ENCODE measurements around the gene PALLD. TPM values are rescaled to one million over a fixed set of nuclear protein-coding genes. Genes with fewer than 3 reads are reported as not detected.

Gene PALLD
- total and polyA plus RNA-seq, 3 donors from 2014 or later = 138 to 156 (median 146) TPM

DNA sequence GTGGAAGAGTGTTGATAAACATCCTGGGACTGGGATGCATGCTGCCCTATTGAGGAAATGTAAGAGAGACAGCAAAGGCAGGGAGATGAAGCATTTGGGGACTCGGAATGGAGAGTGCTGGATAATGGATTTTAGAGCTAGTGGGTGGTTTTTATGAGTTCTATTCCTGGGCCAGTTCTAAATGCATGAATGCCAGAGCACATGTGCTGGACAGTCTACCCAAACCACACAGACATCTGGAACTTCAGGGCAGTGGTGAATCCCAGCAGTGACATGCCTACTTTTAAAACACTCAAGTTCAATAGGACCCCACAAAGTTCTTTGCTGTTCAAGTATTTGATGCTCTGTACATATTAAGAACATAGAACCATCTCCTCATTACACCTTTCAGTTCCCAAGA, 379.3 kb downstream of the PALLD start:
- no peak for DNase-seq
- H3K36me3 ChIP-seq (ENCODE audit: low read depth, missing control alignments) = no peaks in the 10 kb centered on the region
- no peak overlapping the region for H3K27ac ChIP-seq
- H3K27me3 ChIP-seq = no peaks in the 10 kb centered on the region
- 53 to 71% methylated on average over 1 of the region's 1 CpG for WGBS, 2 donors
- intact Hi-C loops (cut with DNase I; ENCODE audit: low total_unique reads) = no loop called here
- H3K4me1 ChIP-seq = peaks cover 10% of the 10 kb centered on the region
- H3K9me3 ChIP-seq = no peaks in the 10 kb centered on the region
- no peak for TF ChIP-seq POLR2A (IDR thresholded peaks at IDR 0.05)
- TF ChIP-seq, protein P1, sequence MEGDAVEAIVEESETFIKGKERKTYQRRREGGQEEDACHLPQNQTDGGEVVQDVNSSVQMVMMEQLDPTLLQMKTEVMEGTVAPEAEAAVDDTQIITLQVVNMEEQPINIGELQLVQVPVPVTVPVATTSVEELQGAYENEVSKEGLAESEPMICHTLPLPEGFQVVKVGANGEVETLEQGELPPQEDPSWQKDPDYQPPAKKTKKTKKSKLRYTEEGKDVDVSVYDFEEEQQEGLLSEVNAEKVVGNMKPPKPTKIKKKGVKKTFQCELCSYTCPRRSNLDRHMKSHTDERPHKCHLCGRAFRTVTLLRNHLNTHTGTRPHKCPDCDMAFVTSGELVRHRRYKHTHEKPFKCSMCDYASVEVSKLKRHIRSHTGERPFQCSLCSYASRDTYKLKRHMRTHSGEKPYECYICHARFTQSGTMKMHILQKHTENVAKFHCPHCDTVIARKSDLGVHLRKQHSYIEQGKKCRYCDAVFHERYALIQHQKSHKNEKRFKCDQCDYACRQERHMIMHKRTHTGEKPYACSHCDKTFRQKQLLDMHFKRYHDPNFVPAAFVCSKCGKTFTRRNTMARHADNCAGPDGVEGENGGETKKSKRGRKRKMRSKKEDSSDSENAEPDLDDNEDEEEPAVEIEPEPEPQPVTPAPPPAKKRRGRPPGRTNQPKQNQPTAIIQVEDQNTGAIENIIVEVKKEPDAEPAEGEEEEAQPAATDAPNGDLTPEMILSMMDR (IDR thresholded peaks at IDR 0.05) = no peak
- H3K4me3 ChIP-seq = no peak overlapping the region

DNA sequence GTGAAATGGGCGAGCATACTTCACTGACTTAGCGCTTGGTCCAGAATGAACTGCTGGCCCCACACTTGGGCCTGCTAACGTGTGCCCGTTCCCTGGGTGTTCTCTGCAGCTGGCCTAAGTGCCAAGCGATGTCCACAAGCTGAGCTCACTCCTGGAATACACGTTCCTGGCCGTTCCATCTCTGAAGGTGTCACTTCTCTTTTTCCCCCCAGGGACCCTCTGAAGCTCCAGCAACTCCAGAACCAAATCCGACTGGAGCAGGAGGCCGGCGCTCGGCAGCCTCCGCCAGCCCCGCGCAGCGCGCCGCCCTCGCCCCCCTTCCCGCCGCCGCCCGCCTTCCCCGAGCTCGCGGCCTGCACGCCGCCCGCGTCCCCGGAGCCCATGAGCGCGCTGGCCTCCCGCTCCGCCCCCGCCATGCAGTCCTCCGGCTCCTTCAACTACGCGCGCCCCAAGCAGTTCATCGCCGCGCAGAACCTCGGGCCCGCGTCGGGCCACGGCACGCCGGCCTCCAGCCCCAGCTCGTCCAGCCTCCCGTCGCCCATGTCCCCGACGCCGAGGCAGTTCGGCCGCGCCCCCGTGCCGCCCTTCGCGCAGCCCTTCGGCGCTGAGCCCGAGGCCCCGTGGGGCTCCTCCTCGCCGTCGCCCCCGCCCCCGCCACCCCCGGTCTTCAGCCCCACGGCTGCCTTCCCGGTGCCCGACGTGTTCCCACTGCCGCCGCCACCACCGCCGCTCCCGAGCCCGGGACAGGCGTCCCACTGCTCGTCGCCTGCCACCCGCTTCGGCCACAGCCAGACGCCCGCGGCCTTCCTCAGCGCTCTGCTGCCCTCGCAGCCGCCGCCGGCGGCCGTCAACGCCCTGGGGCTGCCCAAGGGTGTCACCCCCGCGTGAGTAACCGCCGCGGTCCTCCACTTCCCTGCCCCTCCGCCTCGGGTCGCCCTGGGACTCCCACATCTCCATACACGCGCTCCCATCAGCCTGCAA, 380.9 kb downstream of the PALLD start:
- 24 to 58% methylated on average over 48 to 76 of the region's 108 CpGs for WGBS, 2 donors
- DNase-seq = peak; percentile 41

DNA sequence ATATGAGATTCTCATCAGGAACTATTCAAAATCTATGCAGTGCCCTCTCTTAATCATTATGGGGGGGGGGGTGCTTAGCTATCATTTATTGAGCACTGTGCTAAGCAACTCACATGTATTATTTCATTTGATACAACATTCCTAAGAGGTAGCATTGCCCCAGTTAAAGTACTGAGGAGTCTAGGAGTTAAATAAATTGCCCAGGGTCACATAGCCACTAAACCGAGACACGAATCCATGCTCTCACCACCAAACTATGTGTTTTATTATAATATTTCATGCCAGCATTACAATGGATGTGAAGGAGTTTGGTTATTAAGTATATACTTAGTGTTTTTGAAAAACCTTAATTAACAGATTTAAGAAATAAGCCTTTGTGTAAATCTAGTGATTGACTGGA, 381.8 kb downstream of the PALLD start:
- no peak for DNase-seq
- Histone ChIP-seq H3K4me1 (peaks cover 12% of the 10 kb centered on the region), H3K27ac (peak overlapping the region in 1 of 2 donors; percentile 75), H3K27me3 (no peaks in the 10 kb centered on the region), H3K9me3 (no peaks in the 10 kb centered on the region), H3K36me3 (ENCODE audit: low read depth, missing control alignments) (no peaks in the 10 kb centered on the region), H3K4me3 (peak overlapping the region; percentile 38 to 45)
- WGBS, 2 donors = 30 to 40% methylated on average over 2 of the region's 2 CpGs
- no peak for TF ChIP-seq POLR2A (IDR thresholded peaks at IDR 0.05)
- TF ChIP-seq, protein P1 (IDR thresholded peaks at IDR 0.05) = no peak
- intact Hi-C loops (cut with DNase I; ENCODE audit: low total_unique reads) = no loop called here

More for the DNA sequence above, 380.9 kb downstream of the PALLD start:
- peak overlapping the region in 1 of 2 donors; percentile 75 for H3K27ac ChIP-seq
- intact Hi-C loops (cut with DNase I; ENCODE audit: low total_unique reads) = no loop called here
- H3K4me1 ChIP-seq = peaks cover 12% of the 10 kb centered on the region
- no peaks in the 10 kb centered on the region for H3K27me3 ChIP-seq
- H3K4me3 ChIP-seq = peak overlapping the region; percentile 38 to 45
- H3K9me3 ChIP-seq = no peaks in the 10 kb centered on the region
- TF ChIP-seq, protein P1 (IDR thresholded peaks at IDR 0.05) = no peak
- no peak for TF ChIP-seq POLR2A (IDR thresholded peaks at IDR 0.05)
- H3K36me3 ChIP-seq (ENCODE audit: low read depth, missing control alignments) = no peaks in the 10 kb centered on the region

DNA sequence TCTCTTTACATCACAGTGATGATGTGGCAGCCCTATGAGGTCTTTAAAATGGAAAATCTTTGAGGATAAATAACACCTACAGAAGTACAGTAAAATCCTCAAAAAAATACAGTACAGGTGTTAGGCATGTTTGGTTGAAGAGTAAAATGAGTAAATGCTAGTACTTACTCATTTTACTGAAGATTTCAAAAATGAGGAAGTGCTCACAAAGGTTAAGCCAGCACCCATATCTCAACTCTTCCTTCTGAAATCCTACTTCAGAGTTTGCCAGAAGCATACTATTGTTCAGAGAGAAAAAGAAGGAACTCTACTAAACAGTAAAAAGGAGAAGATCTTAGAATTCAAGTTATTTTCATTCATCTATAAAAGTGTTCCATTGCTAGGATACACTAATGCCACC, 382.3 kb downstream of the PALLD start:
- no peak overlapping the region for H3K4me3 ChIP-seq
- intact Hi-C loops (cut with DNase I; ENCODE audit: low total_unique reads) = no loop called here
- no peaks in the 10 kb centered on the region for H3K9me3 ChIP-seq
- no peaks in the 10 kb centered on the region for H3K27me3 ChIP-seq
- no peaks in the 10 kb centered on the region for H3K36me3 ChIP-seq (ENCODE audit: low read depth, missing control alignments)
- no peak for DNase-seq
- no peak overlapping the region for H3K27ac ChIP-seq
- TF ChIP-seq, protein P1 (IDR thresholded peaks at IDR 0.05) = no peak
- no peak for TF ChIP-seq POLR2A (IDR thresholded peaks at IDR 0.05)
- peaks cover 12% of the 10 kb centered on the region for H3K4me1 ChIP-seq

Data from testis (tissue), 3 donors.